Activated CD4-positive, alpha-beta T cell treated with anti-CD3 and anti-CD28 coated beads, Interleukin-10, Interleukin-2, amounts not matched to agents 100 ng/mL and 50 ng/mL, durations not matched to agents 16 hours and 8 hours (primary cell): ENCODE results near the gene FBN1.

ENCODE experiments used
- DNase-seq: peaks from one replicate; pipeline ENCODE4 v3.0.0-alpha.2; 2020

Gene FBN1

GRCh38 chr15:48578965-48579364 is 66.5 kb downstream of the FBN1 start:
- DNase-seq = no peak

GRCh38 chr15:48577469-48577868 is 68.0 kb downstream of the FBN1 start:
- no peak for DNase-seq

GRCh38 chr15:48574187-48574586 is 71.3 kb downstream of the FBN1 start:
- DNase-seq = no peak

- DNase-seq = no peak
These were observed 71.7 kb downstream of the FBN1 start for GRCh38 chr15:48573780-48574179.

- DNase-seq = no peak
These were observed 72.7 kb downstream of the FBN1 start for GRCh38 chr15:48572823-48573222.

GRCh38 chr15:48571510-48571909 is 74.0 kb downstream of the FBN1 start:
- DNase-seq = no peak

GRCh38 chr15:48570822-48571221 is 74.7 kb downstream of the FBN1 start:
- DNase-seq = no peak

- no peak for DNase-seq
These were observed 75.8 kb downstream of the FBN1 start for GRCh38 chr15:48569591-48570302.

- no peak for DNase-seq
These were observed 78.8 kb downstream of the FBN1 start for GRCh38 chr15:48566668-48567067.

GRCh38 chr15:48565560-48566482 is 79.7 kb downstream of the FBN1 start:
- DNase-seq = no peak

- DNase-seq = no peak
These were observed 80.8 kb downstream of the FBN1 start for GRCh38 chr15:48564690-48565089.

- no peak for DNase-seq
These were observed 81.6 kb downstream of the FBN1 start for GRCh38 chr15:48563934-48564333.

- no peak for DNase-seq
These were observed 85.0 kb downstream of the FBN1 start for GRCh38 chr15:48560321-48561051.

- no peak for DNase-seq
These were observed 86.2 kb downstream of the FBN1 start for GRCh38 chr15:48559285-48559684.

- DNase-seq = no peak
These were observed 87.3 kb downstream of the FBN1 start for GRCh38 chr15:48558226-48558625.

GRCh38 chr15:48557335-48557734 is 88.2 kb downstream of the FBN1 start:
- DNase-seq = no peak

GRCh38 chr15:48556159-48556897 is 89.2 kb downstream of the FBN1 start:
- no peak for DNase-seq

GRCh38 chr15:48555241-48555881 is 90.1 kb downstream of the FBN1 start:
- no peak for DNase-seq

- no peak for DNase-seq
These were observed 91.4 kb downstream of the FBN1 start for GRCh38 chr15:48554112-48554511.

GRCh38 chr15:48553559-48553958 is 92.0 kb downstream of the FBN1 start:
- no peak for DNase-seq

- DNase-seq = no peak
These were observed 94.5 kb downstream of the FBN1 start for GRCh38 chr15:48550822-48551525.

- DNase-seq = no peak
These were observed 97.1 kb downstream of the FBN1 start for GRCh38 chr15:48548455-48548854.
